ENCODE measurements around the gene KHDRBS2.

DNA sequence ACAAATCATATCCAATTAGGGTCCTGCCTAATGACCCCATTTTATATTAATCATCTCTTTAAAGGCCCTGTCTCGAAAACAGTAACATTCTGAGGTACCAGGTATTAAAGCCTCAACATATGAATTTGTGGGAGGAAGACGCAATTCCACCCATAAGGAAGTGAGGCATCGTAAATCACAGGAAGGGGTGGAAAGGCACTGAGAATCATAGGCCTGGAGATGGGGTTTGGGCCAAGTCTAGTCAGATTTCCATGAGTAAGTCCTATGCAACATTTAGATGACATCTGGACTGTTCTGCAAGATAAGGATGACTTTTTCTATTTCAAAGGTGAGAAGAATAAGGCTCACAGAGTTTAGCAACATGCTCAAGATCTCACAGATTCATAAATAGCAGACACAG, 534.0 kb downstream of the KHDRBS2 start:
- no peak for TF ChIP-seq CTCF (IDR thresholded peaks at IDR 0.05)
- TF ChIP-seq POLR2A (IDR thresholded peaks at IDR 0.05): no peak
